GM12865 (cell line): ENCODE results near the gene INPP5E.

Source experiments
- DNase-seq: peaks from one replicate; pipeline ENCODE4 v3.0.0; 2010; ENCODE audit warnings: low read depth
- H3K4me3 ChIP-seq: 2 replicates; pipeline ENCODE4 v1.5.1; 2011; ENCODE audit warnings: mild to moderate bottlenecking, low read depth, low read length, control low read depth
- TF ChIP-seq, protein P1 (sequence below): IDR thresholded peaks from 2 replicates; pipeline ENCODE4 v1.5.1; 2011; ENCODE audit warnings: low read length, control low read depth, low read depth, inconsistent platforms; ENCODE audit not compliant: insufficient read depth; ENCODE audit errors: missing control alignments

The INPP5E gene

DNA sequence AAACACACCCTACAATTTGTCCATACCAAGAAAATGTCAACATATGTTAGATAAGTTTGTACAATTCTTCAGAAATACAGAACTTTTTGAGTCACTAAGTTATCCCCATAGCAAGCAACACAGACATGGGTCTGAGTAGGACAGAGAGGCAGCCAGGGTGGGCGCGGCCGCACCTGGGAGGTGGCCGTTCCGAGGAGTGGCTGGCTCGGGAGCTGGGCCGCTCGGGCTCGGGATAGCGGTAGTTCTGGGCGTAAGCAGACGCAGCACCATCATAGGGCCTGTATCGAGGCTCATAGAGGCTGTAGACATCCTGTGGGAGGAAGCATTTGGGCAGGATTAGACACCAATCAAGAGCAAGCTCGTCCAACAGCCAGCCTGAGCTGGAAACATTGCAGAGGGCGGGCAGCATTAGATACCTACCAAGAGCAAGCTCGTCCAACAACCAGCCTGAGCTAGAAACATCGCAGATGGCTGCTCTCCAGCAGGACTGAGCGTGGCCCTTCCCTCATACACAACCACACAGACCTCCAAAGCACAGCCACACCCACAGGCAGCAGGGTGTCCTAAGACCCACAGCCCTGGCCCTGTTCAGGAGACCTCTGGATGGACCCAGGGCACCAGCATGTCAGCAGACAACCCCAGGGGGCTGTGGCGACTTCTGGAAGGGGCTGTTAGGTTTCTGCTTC is 32.3 kb upstream of the INPP5E start:
- TF ChIP-seq, protein P1, sequence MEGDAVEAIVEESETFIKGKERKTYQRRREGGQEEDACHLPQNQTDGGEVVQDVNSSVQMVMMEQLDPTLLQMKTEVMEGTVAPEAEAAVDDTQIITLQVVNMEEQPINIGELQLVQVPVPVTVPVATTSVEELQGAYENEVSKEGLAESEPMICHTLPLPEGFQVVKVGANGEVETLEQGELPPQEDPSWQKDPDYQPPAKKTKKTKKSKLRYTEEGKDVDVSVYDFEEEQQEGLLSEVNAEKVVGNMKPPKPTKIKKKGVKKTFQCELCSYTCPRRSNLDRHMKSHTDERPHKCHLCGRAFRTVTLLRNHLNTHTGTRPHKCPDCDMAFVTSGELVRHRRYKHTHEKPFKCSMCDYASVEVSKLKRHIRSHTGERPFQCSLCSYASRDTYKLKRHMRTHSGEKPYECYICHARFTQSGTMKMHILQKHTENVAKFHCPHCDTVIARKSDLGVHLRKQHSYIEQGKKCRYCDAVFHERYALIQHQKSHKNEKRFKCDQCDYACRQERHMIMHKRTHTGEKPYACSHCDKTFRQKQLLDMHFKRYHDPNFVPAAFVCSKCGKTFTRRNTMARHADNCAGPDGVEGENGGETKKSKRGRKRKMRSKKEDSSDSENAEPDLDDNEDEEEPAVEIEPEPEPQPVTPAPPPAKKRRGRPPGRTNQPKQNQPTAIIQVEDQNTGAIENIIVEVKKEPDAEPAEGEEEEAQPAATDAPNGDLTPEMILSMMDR = no peak
- DNase-seq = no peak
- no peak overlapping the region for H3K4me3 ChIP-seq

DNA sequence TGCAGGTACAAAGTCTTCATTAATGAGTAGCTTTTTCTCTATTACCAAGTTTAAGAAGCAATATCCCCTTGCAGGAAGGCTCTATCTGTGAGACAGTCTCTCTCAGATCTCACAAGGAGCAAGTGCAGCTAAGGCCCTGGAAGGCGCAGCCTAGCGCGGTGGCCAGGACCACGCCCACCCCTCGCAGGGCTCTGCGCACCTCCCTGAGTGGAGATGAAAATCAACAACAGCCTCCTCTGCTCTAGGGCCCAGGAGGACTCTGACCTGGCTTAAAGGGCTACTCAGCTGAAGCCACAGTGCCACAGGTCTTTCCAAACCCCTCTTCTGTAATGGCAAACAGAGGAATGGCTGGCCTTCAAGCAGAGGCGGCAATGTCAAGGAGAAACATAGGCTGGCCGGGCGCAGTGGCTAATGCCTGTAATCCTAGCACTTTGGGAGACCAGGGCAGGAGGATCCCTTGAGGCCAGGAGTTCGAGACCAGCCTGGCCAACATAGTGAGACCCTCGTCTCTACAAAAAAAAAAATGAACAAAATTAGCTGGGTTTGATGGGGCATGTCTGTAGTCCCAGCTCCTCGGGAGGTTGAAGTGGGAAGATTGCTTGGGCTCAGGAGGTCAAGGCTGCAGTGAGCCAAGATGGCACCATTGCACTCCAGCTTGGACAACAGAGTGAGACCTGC is 31.3 kb upstream of the INPP5E start:
- H3K4me3 ChIP-seq = no peak overlapping the region
- no peak for DNase-seq
- TF ChIP-seq, protein P1 = no peak

DNA sequence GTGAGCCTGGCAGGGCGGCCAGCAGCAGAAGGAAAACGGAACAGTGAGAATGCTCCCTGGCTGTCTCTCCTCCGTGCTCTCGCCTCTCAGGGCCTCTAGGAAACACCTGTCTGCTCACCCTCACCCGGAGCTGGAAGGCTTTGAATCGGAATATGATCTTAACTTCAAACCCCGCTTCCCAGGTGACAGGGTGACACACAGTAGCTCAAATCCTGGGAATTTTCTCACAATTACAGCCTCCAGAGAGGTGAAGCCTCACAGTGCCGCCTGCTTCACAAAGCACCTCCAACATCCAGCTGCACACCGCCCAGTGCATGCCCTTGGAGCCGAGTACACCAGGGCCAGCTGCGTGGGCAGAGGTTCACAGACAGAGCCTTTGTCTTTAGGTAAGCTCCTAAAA is 30.7 kb upstream of the INPP5E start:
- TF ChIP-seq, protein P1 = no peak
- no peak overlapping the region for H3K4me3 ChIP-seq
- no peak for DNase-seq

DNA sequence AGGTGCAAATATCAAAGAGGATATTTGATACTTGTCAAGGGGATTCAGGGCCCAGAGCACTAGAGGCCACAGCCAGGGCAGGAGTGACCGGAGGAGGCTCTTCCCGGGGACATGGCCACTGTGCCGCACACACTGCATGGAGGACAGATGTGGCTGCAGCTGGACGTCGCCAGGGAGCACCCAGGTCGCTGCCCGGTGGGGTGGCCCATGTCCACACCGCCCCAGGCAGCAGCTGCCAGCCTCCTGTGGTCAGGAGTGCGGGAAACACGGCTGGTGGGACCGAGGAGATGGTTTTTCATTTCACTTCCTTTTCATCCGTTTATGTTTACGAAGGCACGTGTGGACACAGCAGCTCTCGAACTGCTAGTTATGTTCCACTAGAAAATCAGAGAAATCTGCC is 28.1 kb upstream of the INPP5E start:
- no peak overlapping the region for H3K4me3 ChIP-seq
- TF ChIP-seq, protein P1 = no peak
- no peak for DNase-seq

DNA sequence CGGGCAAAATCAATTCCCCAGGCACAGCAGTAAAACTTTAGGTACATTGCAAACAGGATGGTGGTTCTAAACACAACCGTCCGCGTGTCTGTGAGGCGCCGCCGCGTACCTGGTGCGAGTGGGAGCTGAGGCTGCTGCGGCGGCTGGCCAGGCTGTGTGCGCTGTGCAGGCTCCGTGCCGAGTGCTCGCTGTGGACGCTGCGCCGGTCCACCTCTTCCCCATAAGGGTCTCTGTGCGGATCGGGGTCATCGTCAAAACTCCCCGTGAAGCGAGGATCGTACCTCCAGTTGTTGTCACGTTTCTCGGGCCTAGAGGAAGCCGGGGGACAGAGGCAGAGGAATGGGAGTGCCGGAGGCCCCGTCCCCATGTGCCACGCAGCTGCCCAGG is 26.5 kb upstream of the INPP5E start:
- no peak overlapping the region for H3K4me3 ChIP-seq
- DNase-seq = no peak
- TF ChIP-seq, protein P1 = no peak

DNA sequence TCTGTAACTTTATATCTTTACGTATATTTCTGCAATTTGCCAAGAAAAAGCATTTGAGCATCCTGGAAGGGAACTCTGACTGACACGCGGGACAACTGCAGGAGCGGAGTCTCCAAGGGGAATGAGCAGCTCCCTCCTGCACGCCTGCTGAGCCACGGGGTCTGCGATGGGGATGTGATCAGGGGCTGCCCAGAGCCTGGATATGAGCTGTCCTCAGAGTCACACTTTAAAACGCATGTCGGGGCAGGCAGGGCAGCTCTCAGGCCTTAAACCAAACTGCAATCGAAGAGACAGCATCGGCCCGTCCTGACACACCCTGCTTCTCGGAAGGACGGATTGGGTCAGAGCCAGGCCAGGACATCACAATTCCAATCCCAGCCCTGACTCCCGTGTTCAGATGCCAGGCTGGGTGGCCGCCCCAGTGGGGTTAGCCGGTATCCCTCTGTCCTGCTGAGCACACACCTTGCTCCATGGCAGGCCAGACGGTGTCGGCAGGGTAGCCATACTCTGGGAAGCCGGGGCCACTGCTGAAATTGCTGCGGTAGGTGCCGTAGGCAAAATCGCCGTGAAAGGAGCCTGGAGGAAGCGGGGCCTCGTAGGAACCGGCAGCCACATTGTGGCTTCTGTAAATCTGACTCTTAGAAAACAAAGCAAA is 26.0 kb upstream of the INPP5E start:
- no peak for DNase-seq
- no peak overlapping the region for H3K4me3 ChIP-seq
- TF ChIP-seq, protein P1 = no peak

DNA sequence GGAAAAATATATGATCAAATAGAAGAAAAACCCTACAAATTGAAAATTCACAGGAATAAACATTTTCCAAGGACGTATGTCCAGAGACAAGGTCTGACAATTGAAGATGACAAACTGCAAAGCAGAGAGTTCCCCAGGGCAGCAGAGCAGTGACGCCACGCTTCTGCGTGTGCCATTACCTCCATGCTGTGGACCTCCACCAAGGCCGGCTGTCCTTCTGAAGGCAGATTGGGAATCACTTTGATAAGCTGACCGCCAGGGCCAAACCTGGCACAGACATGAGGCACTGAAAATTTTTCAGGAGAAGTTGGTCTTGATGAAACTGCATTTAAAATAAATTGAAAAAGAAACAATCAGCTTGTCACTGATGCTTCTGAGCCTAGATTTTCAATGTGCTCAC is 24.6 kb upstream of the INPP5E start:
- no peak for DNase-seq
- TF ChIP-seq, protein P1 = no peak

More for the DNA sequence above, 24.6 kb upstream of the INPP5E start:
- no peak overlapping the region for H3K4me3 ChIP-seq
